ENCODE results near the gene C16orf96.

DNA sequence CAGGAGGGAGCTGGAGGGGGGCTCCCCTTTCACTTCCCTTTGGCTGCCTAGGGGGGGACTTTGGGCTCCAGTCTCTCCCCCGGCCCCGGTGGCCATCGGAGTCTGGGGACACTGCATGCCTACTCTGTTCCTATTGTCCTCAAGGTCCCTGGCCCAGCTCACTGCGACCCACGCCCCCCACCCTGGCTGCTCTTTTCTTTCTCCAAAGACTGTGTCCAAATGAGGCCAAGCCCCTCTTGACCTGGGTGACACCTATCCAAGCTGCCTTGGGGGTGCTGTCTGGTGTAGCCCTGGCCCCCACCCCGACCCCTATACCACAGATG is 45.7 kb downstream of the C16orf96 start:
- TF ChIP-seq POLR2AphosphoS5 (IDR thresholded peaks at IDR 0.05), result no peak
- TF ChIP-seq, protein P1, sequence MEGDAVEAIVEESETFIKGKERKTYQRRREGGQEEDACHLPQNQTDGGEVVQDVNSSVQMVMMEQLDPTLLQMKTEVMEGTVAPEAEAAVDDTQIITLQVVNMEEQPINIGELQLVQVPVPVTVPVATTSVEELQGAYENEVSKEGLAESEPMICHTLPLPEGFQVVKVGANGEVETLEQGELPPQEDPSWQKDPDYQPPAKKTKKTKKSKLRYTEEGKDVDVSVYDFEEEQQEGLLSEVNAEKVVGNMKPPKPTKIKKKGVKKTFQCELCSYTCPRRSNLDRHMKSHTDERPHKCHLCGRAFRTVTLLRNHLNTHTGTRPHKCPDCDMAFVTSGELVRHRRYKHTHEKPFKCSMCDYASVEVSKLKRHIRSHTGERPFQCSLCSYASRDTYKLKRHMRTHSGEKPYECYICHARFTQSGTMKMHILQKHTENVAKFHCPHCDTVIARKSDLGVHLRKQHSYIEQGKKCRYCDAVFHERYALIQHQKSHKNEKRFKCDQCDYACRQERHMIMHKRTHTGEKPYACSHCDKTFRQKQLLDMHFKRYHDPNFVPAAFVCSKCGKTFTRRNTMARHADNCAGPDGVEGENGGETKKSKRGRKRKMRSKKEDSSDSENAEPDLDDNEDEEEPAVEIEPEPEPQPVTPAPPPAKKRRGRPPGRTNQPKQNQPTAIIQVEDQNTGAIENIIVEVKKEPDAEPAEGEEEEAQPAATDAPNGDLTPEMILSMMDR (IDR thresholded peaks at IDR 0.05), result no peak
- no peak for TF ChIP-seq EP300 (IDR thresholded peaks at IDR 0.05)

Data from gastroesophageal sphincter (tissue), 3 donors.